Lower leg skin (tissue), 3 donors: Measurements from ENCODE around the gene GPR87.

Source experiments
- CTCF ChIP-seq, 3 donors: fragments of 450-650 bp; IDR thresholded peaks; one replicate each; pipeline ENCODE4 v1.5.1; 2016; ENCODE audit warnings: antibody characterized with exemption in 3 of 3, mild to moderate bottlenecking in 3 of 3, moderate library complexity in 2 of 3
- POLR2A ChIP-seq, 2 donors: fragments of 450-650 bp; IDR thresholded peaks; one replicate each; pipeline ENCODE4 v1.6.1; 2016 to 2017; ENCODE audit warnings: antibody characterized with exemption in 2 of 2, mild to moderate bottlenecking in 1 of 2, moderate library complexity in 1 of 2

GRCh38 chr3:151346292-151346691 lies 29.7 kb upstream of the GPR87 start:
- TF ChIP-seq CTCF (IDR thresholded peaks at IDR 0.05) (no peak), POLR2A (IDR thresholded peaks at IDR 0.05) (no peak)
